ENCODE measurements around the gene PCGF3. TPM values are rescaled to one million over a fixed set of nuclear protein-coding genes. Genes with fewer than 3 reads are reported as not detected.

PCGF3 gene
- total and polyA plus RNA-seq, 9 of the 15 experiments (the other 6 are each of a cell fraction or from before 2014, with no cell fraction given), result 2.6 to 46.1 (median 20.3) TPM

- TF ChIP-seq ARHGAP35 (IDR thresholded peaks at IDR 0.05; ENCODE audit: partially characterized antibody), result no peak
- TF ChIP-seq ZNF408 (CRISPR knock-in tag; IDR thresholded peaks at IDR 0.05; ENCODE audit: low read depth), result no peak
- no peak for TF ChIP-seq ZNF143 (CRISPR knock-in tag; IDR thresholded peaks at IDR 0.05)
- no peak for TF ChIP-seq ZBED1 (IDR thresholded peaks at IDR 0.05)
Observed at GRCh38 chr4:787561-787981, 81.9 kb downstream of the PCGF3 start (continued).

- Histone ChIP-seq H3K79me2 (ENCODE audit: control insufficient read depth, insufficient read depth, low read length) (no peaks in the 10 kb centered on the region), H3K27me3 (ENCODE audit: control insufficient read depth in 2 of 2, insufficient read depth in 2 of 2, low read length in 2 of 2) (peaks cover 3 to 17% of the 10 kb centered on the region in 2 experiments; a peak in 2 of 5 replicates), H3K4me1 (replicated peaks in 1 of 2; ENCODE audit: control insufficient read depth in 2 of 2, insufficient read depth in 2 of 2, low read length in 2 of 2) (peaks cover 0 to 81% of the 10 kb centered on the region in 2 experiments; a peak in 3 of 5 replicates), H2AFZ (ENCODE audit: low read depth, low read length) (no peak overlapping the region), H3K9me3 (replicated peaks; ENCODE audit: control insufficient read depth, insufficient read depth, low read depth, low read length) (no peaks in the 10 kb centered on the region), H3K27ac (ENCODE audit: extremely low read depth, low read depth, low read length) (no peak overlapping the region), H3K4me2 (ENCODE audit: insufficient read depth, low read length) (no peak overlapping the region), H3K4me3 (no peak overlapping the region), H3K9me1 (ENCODE audit: control insufficient read depth, insufficient read depth, low read length) (no peaks in the 10 kb centered on the region), H3K9ac (ENCODE audit: insufficient read depth in 1 of 2, low read depth in 2 of 2, low read length in 2 of 2) (peak overlapping the region in 1 of 2 experiments; percentile 82; a peak in 2 of 4 replicates), H4K20me1 (replicated peaks; ENCODE audit: control insufficient read depth, insufficient read depth, low read length) (0 out of 2 replicates have a peak, but pooled peaks cover 3% of the 10 kb centered on the region), H3K36me3 (ENCODE audit: control insufficient read depth, insufficient read depth, low read length) (no peaks in the 10 kb centered on the region)
- ChIA-PET POLR2A (interaction anchor here (1.3 kb wide), 1 partner anchor 22 kb away, joined by 3 read pairs; no protein-coding TSS in a partner anchor), CTCF (ENCODE audit: low intra/inter-chr PET ratio) (no interaction called here)
- TF ChIP-seq ZNF347 (CRISPR knock-in tag; IDR thresholded peaks at IDR 0.05; ENCODE audit: low read depth) (no peak), CHAMP1 (IDR thresholded peaks at IDR 0.05) (no peak)
- no peak for FAIRE-seq
- no TSS peak for BruUV-seq (replicated peaks)
- no peak for DNase-seq (ENCODE audit: extremely low read depth in 1 of 4, low spot score in 3 of 4)
- ATAC-seq, result no peak
- 44% methylated on average over 14 of the region's 19 CpGs for WGBS (ENCODE audit: insufficient coverage, low coverage, missing lambda C conversion rate)
- intact Hi-C loops (cut with micrococcal nuclease) (no loop called here), in situ Hi-C loops (cut with MboI) (no loop called here)
Observed at GRCh38 chr4:788006-788635, 82.5 kb downstream of the PCGF3 start.

Measured in K562 (cell line).